AG20443 (cell line): ENCODE results near the gene MAFF.
"Not testable (repeated sequence)": the region's sequence is repeated elsewhere in the genome, so short reads cannot be mapped to it uniquely, and the experiment has no call there.

Experiments used
- DNase-seq: peaks from one replicate; pipeline ENCODE4 v3.0.0; 2012; ENCODE audit warnings: low spot score, mixed read lengths

MAFF gene

GRCh38 chr22:38223289-38223960 is 21.6 kb downstream of the MAFF start:
- DNase-seq = no peak

GRCh38 chr22:38226853-38227649 is 25.3 kb downstream of the MAFF start:
- no peak for DNase-seq

- DNase-seq = no peak
Measured at GRCh38 chr22:38228326-38228872, 26.6 kb downstream of the MAFF start.

GRCh38 chr22:38228873-38229740 is 27.3 kb downstream of the MAFF start:
- peak; percentile 78 for DNase-seq

GRCh38 chr22:38230108-38230825 is 28.5 kb downstream of the MAFF start:
- DNase-seq = peak; percentile 74

- no peak for DNase-seq
Measured at GRCh38 chr22:38230916-38231315, 29.1 kb downstream of the MAFF start.

GRCh38 chr22:38232196-38232595 is 30.4 kb downstream of the MAFF start:
- DNase-seq = no peak

GRCh38 chr22:38233427-38233826 is 31.6 kb downstream of the MAFF start:
- DNase-seq = no peak

GRCh38 chr22:38233856-38234255 is 32.1 kb downstream of the MAFF start:
- not testable (repeated sequence) for DNase-seq

GRCh38 chr22:38235240-38235850 is 33.6 kb downstream of the MAFF start:
- DNase-seq = no peak

GRCh38 chr22:38236786-38237185 is 35.0 kb downstream of the MAFF start:
- no peak for DNase-seq

GRCh38 chr22:38238519-38239071 is 36.8 kb downstream of the MAFF start:
- peak; percentile 70 for DNase-seq

GRCh38 chr22:38239101-38239761 is 37.4 kb downstream of the MAFF start:
- peak; percentile 93 for DNase-seq

GRCh38 chr22:38240734-38241252 is 39.0 kb downstream of the MAFF start:
- peak; percentile 68 for DNase-seq

GRCh38 chr22:38243007-38243765 is 41.4 kb downstream of the MAFF start:
- DNase-seq = no peak

GRCh38 chr22:38244106-38244505 is 42.3 kb downstream of the MAFF start:
- DNase-seq = no peak

- DNase-seq = no peak
Measured at GRCh38 chr22:38246046-38246658, 44.4 kb downstream of the MAFF start.

- DNase-seq = no peak
Measured at GRCh38 chr22:38246692-38247091, 44.9 kb downstream of the MAFF start.

GRCh38 chr22:38247713-38248112 is 45.9 kb downstream of the MAFF start:
- DNase-seq = no peak
